Upper lobe of left lung (tissue), 6 donors: Measurements from ENCODE around the gene KIAA1755. TPM values are rescaled to one million over a fixed set of nuclear protein-coding genes. Genes with fewer than 3 reads are reported as not detected.
A peak's percentile ranks its signal among the peaks of the same experiment; 100 is the strongest.
"Not testable (repeated sequence)": the region's sequence is repeated elsewhere in the genome, so short reads cannot be mapped to it uniquely, and the experiment has no call there.

Experiments
- ATAC-seq, 2 donors: fragments of 200-7000 bp; cut with Tn5 transposase; one replicate each; pipeline ENCODE4 v1.9.1; 2022; ENCODE audit warnings: mild to moderate bottlenecking in 2 of 2, moderate library complexity in 2 of 2; ENCODE audit not compliant: low FRiP score in 2 of 2
- DNase-seq, 2 donors: peaks; one replicate each; pipeline ENCODE4 v3.0.0-alpha.2; 2019 to 2020
- H3K27ac ChIP-seq, 4 donors: fragments of 200-600 bp; sonication (generic); one replicate each; pipeline ENCODE4 v1.5.1; 2016 to 2019
- H3K27me3 ChIP-seq, 4 donors: fragments of 200-600 bp; sonication (generic); one replicate each; pipeline ENCODE4 v1.5.1; 2017 to 2019
- H3K36me3 ChIP-seq, 4 donors: fragments of 200-600 bp; sonication (generic); one replicate each; pipeline ENCODE4 v1.5.1; 2016 to 2019
- H3K4me1 ChIP-seq, 4 donors: fragments of 200-600 bp; sonication (generic); one replicate each; pipeline ENCODE4 v1.5.1; 2018 to 2019
- H3K4me3 ChIP-seq, 4 donors: fragments of 200-600 bp; sonication (generic); one replicate each; pipeline ENCODE4 v1.5.1; 2017 to 2019; ENCODE audit warnings: mild to moderate bottlenecking in 2 of 4, moderate library complexity in 1 of 4
- H3K9me3 ChIP-seq, 4 donors: fragments of 200-600 bp; sonication (generic); one replicate each; pipeline ENCODE4 v1.5.1; 2018 to 2019
- CTCF ChIP-seq, 6 experiments: fragments of 450-650 bp in 4 of 6; fragments of 200-600 bp in 2 of 6; sonication (generic) in 2 of 6; IDR thresholded peaks; one replicate each; pipeline ENCODE4 v1.5.1; 2016 to 2019; ENCODE audit warnings: antibody characterized with exemption in 6 of 6
- EP300 ChIP-seq, 4 donors: sonication (generic); formaldehyde crosslinking; IDR thresholded peaks; one replicate each; pipeline ENCODE4 v1.5.1; 2017; ENCODE audit warnings: antibody characterized with exemption in 4 of 4, control low read depth in 2 of 4
- POLR2A ChIP-seq, 4 donors: fragments of 450-650 bp; IDR thresholded peaks; one replicate each; pipeline ENCODE4 v1.5.1; 2016 to 2017; ENCODE audit warnings: antibody characterized with exemption in 4 of 4, mild to moderate bottlenecking in 2 of 4
- POLR2AphosphoS5 ChIP-seq, 2 donors: sonication (generic); formaldehyde crosslinking; IDR thresholded peaks; one replicate each; pipeline ENCODE4 v1.5.1; 2017; ENCODE audit warnings: antibody characterized with exemption in 2 of 2
- WGBS, 2 donors: methylation state at CpG; one replicate each; pipeline ENCODE4 v1.1.5; 2017 to 2018; 5-methylcytosine and 5-hydroxymethylcytosine counted together
- total RNA-seq, 6 donors: library from RNA; depleted of rRNA in 4 of 6; stranded (reverse); fragments of >200 nt in 4 of 6; gene quantifications; one replicate each; pipeline versions ENCODE4 v1.1.0 to v1.2.1, GENCODE V29; 2016 to 2021
- donor health status: DM: no; HTN: no; CAD: no; lungs with moderate emphysema.
- donor health status: DM: no; HTN: yes; CAD: no; lungs with severe emphysema.

KIAA1755 gene
- total RNA-seq, 6 donors from 2014 or later: 0.15 to 3.1 (median 1.4) TPM

GRCh38 chr20:38290829-38291814, 30.6 kb upstream of the KIAA1755 start:
- Histone ChIP-seq H3K4me3 (no peak overlapping the region), H3K27ac (no peak overlapping the region), H3K4me1 (peaks cover 0 to 5% (median 0%) of the 10 kb centered on the region in 4 donors), H3K36me3 (no peaks in the 10 kb centered on the region), H3K27me3 (no peaks in the 10 kb centered on the region), H3K9me3 (no peaks in the 10 kb centered on the region)
- TF ChIP-seq POLR2AphosphoS5 (IDR thresholded peaks at IDR 0.05) (no peak), CTCF (IDR thresholded peaks at IDR 0.05) (peak in 2 of 6 experiments; percentile 8 to 15)
- DNase-seq: no peak
- WGBS, 2 donors: 47 to 51% methylated on average over 17 to 21 of the region's 21 CpGs
- ATAC-seq: peak; percentile 35 to 83

GRCh38 chr20:38286586-38287531, 26.3 kb upstream of the KIAA1755 start:
- DNase-seq (no peak), ATAC-seq (peak; percentile 19 to 62)
- WGBS, 2 donors: 39 to 45% methylated on average over 15 to 16 of the region's 16 CpGs
- H3K4me1 ChIP-seq: peaks cover 0 to 5% (median 0%) of the 10 kb centered on the region in 4 donors
- no peak overlapping the region for H3K27ac ChIP-seq
- H3K4me3 ChIP-seq: no peak overlapping the region
- no peaks in the 10 kb centered on the region for H3K9me3 ChIP-seq
- no peaks in the 10 kb centered on the region for H3K36me3 ChIP-seq
- TF ChIP-seq EP300 (IDR thresholded peaks at IDR 0.05) (no peak), POLR2A (IDR thresholded peaks at IDR 0.05) (no peak), POLR2AphosphoS5 (IDR thresholded peaks at IDR 0.05) (no peak), CTCF (IDR thresholded peaks at IDR 0.05) (no peak)
- H3K27me3 ChIP-seq: no peaks in the 10 kb centered on the region

DNA sequence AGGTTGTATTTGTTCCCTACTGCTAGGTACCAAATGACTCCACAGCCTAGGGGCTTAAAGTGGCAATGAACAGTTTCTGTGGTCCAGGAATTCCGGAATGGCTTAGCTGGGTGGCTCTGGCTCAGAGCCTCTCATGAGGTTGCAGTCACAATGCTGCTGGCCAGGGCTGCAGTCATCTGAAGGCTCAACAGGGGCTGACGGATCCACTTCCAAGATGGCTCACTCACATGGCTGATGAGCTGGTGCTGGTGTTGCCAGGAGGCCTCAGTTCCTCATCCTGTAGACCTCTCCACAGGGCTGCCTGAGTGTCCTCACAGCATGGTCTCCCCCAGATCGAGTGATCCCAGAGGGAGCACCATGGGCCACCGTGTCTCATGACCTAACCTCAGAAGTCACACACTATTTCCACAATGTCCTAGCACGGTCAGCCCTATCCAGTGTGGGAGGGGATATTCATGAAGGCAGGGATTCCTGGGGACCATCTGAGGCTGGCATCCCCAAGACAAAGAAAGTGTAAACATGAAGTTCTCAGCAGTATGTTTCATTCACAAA, 24.4 kb upstream of the KIAA1755 start:
- Histone ChIP-seq H3K27me3 (no peaks in the 10 kb centered on the region), H3K27ac (no peak overlapping the region), H3K4me3 (no peak overlapping the region), H3K9me3 (no peaks in the 10 kb centered on the region), H3K36me3 (no peaks in the 10 kb centered on the region), H3K4me1 (no peaks in the 10 kb centered on the region)
- DNase-seq (no peak), ATAC-seq (peak in 1 of 2 donors; percentile 51)
- TF ChIP-seq CTCF (IDR thresholded peaks at IDR 0.05) (no peak), EP300 (IDR thresholded peaks at IDR 0.05) (no peak), POLR2AphosphoS5 (IDR thresholded peaks at IDR 0.05) (no peak)
- 90 to 100% methylated on average over 2 to 5 of the region's 5 CpGs for WGBS, 2 donors

DNA sequence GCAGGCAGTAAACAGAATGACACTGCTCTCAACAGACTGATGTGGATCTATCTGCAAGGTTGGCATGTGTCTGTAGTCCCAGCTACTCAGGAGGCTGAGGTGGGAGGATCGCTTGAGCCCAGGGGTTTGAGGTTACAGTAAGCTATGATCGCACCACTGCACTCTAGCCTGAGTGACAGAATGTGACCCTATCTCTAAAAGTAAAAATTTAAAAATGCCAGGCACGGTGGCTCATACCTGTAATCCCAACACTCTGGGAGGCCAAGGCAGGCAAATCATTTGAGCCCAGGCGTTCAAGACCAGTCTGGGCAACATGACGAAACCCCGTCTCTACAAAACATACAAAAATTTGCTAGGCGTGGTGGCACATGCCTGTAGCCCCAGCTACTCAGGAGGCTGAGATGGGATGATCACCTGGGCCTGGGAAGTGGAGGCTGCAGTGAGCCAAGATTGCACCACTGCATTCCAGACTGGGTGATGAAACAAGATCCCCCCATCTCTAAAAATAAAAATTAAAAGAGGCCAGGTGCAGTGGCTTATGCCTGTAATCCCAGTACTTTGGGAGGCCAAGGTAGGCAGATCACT, 23.6 kb upstream of the KIAA1755 start:
- H3K27me3 ChIP-seq, H3K36me3 ChIP-seq, DNase-seq, ATAC-seq, H3K4me3 ChIP-seq, H3K27ac ChIP-seq, H3K9me3 ChIP-seq, H3K4me1 ChIP-seq: not testable (repeated sequence)
- 92 to 95% methylated on average over 7 of the region's 7 CpGs for WGBS, 2 donors
